Daoy (cell line): ENCODE measurements around the gene HAAO. TPM values are rescaled to one million over a fixed set of nuclear protein-coding genes. Genes with fewer than 3 reads are reported as not detected.

Experiments used
- DNase-seq: peaks from one replicate; pipeline ENCODE4 v3.0.0-alpha.2; 2015; ENCODE audit warnings: low read depth
- total RNA-seq: library from RNA; depleted of rRNA; stranded (reverse); fragments of >200 nt; shearing (Covaris generic); gene quantifications from 2 replicates; pipeline ENCODE4 v1.2.3, GENCODE V29; 2014

The HAAO gene
- total RNA-seq, 1 experiment from 2014 or later, result not detected

- DNase-seq, result no peak
Measured at GRCh38 chr2:42813763-42814162, 21.4 kb upstream of the HAAO start.

GRCh38 chr2:42812899-42813479, 20.6 kb upstream of the HAAO start:
- no peak for DNase-seq

- DNase-seq, result peak; percentile 63
Measured at GRCh38 chr2:42810971-42811811, 18.8 kb upstream of the HAAO start.

GRCh38 chr2:42810121-42810970, 18.0 kb upstream of the HAAO start:
- peak; percentile 96 for DNase-seq

GRCh38 chr2:42809819-42810120, 17.4 kb upstream of the HAAO start:
- DNase-seq, result peak; percentile 93

GRCh38 chr2:42809131-42809818, 16.9 kb upstream of the HAAO start:
- no peak for DNase-seq

- no peak for DNase-seq
Measured at GRCh38 chr2:42808301-42808700, 15.9 kb upstream of the HAAO start.

GRCh38 chr2:42806786-42807185, 14.4 kb upstream of the HAAO start:
- DNase-seq, result no peak

GRCh38 chr2:42804891-42805290, 12.5 kb upstream of the HAAO start:
- no peak for DNase-seq

- DNase-seq, result no peak
Measured at GRCh38 chr2:42804338-42804737, 12.0 kb upstream of the HAAO start.

GRCh38 chr2:42802150-42802549, 9.8 kb upstream of the HAAO start:
- DNase-seq, result no peak

GRCh38 chr2:42801381-42801780, 9.0 kb upstream of the HAAO start:
- no peak for DNase-seq

GRCh38 chr2:42800981-42801380, 8.6 kb upstream of the HAAO start:
- DNase-seq, result no peak

- no peak for DNase-seq
Measured at GRCh38 chr2:42800461-42800962, 8.1 kb upstream of the HAAO start.

GRCh38 chr2:42799881-42800280, 7.5 kb upstream of the HAAO start:
- no peak for DNase-seq

- DNase-seq, result no peak
Measured at GRCh38 chr2:42797281-42797680, 4.9 kb upstream of the HAAO start.

- DNase-seq, result no peak
Measured at GRCh38 chr2:42796427-42797248, 4.3 kb upstream of the HAAO start.

GRCh38 chr2:42795841-42796301, 3.5 kb upstream of the HAAO start:
- DNase-seq, result no peak

GRCh38 chr2:42795275-42795674, 2.9 kb upstream of the HAAO start:
- DNase-seq, result no peak

GRCh38 chr2:42794271-42795046, 2.1 kb upstream of the HAAO start:
- DNase-seq, result peak; percentile 25
